Muscle of arm (tissue), 14 donors: ENCODE results near the gene OR8H2. TPM values are rescaled to one million over a fixed set of nuclear protein-coding genes. Genes with fewer than 3 reads are reported as not detected.
"Not testable (repeated sequence)": the region's sequence is repeated elsewhere in the genome, so short reads cannot be mapped to it uniquely, and the experiment has no call there.

ENCODE experiments used
- DNase-seq: peaks from one replicate; pipeline ENCODE4 v3.0.0-alpha.2; 2013
- long read RNA-seq, 11 donors: transcript quantifications; one replicate each; lab custom pipeline, GENCODE V29; 2026
- polyA plus RNA-seq, 12 donors: library from polyadenylated mRNA; unstranded; fragments of 120-200 nt; gene quantifications; one replicate each; pipeline ENCODE4 v1.2.1, GENCODE V29; 2013; ENCODE audit not compliant: insufficient read length in 12 of 12

OR8H2 gene
- polyA plus RNA-seq = under 1 TPM in 1 of 12 donors, not detected in 11; 0.05 TPM
- long read RNA-seq, donor 1 = 0 reads
- long read RNA-seq, donor 2 = 0 reads
- long read RNA-seq, donor 3 = 0 reads
- long read RNA-seq, donor 4 = 0 reads
- long read RNA-seq, donor 5 = 0 reads
- long read RNA-seq, donor 6 = 0 reads
- long read RNA-seq, donor 7 = 0 reads
- long read RNA-seq, donor 8 = 0 reads
- long read RNA-seq, donor 9 = 0 reads
- long read RNA-seq, donor 10 = 0 reads
- long read RNA-seq, donor 11 = 0 reads

DNA sequence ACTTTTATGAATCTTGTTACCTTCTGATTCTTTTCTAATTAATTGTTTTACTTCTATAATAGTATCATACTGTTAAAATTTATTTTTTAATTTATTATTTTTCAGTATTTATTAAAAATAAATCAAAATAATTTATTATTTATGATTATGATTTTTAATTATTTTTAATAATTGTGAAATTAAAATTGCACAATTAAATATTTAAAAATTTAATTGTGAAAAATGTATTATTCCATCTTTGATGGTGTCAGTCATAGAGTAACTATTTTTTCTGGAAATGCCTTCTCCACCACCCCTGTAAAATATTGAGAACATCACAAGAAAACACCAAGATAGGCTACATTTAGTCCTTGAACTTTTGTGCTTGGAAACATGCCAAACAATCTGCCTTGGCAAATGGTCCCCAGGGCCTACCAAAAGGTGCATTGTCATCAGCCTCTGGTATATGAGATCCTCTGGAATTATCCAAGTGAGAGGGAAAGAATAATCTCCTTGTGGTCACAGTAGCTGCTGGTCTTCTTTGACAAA, at the start of gene OR8H2:
OR8H2 (plus strand) TSS at position 478 of the 528 bp plus-strand sequence. CDS start 1,356 bp downstream, outside the sequence.
- no peak for DNase-seq

DNA sequence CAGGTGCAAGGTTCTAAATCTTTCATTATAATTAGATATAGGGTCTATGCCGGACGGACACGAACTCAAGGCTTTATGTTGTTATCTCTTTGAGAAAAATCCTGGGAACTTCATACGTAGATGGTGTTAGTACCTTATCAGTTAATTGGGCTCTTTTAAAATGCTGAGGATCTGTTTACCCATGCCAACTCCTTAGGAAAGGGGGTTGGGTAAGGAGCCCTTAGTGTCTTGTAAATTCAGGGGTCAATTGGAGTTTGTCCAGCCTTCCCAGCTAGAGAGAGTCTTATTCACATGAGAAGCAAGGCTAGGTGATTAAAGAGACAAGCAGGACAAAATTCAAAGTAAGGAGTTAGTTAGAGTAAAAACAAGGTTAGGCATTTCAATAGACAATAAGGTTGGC, 47.1 kb upstream of the OR8H2 start:
- not testable (repeated sequence) for DNase-seq

DNA sequence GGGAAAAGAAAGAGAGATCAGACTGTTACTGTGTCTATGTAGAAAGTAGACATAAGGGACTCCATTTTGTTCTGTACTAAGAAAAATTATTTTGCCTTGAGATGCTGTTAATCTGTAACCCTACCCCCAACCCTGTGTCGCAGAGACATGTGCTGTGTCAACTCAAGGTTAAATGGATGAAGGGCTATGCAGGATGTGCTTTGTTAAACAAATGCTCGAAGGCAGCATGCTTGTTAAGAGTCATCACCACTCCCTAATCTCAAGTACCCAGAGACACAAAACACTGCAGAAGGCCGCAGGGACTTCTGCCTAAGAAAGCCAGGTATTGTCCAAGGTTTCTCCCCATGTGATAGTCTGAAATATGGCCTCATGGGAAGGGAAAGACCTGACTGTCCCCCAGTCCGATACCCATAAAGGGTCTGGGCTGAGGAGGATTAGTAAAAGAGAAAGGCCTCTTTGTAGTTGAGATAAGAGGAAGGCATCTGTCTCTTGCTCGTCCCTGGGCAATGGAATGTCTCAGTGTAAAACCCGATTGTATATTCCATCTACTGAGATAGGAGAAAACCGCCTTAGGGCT, 45.7 kb upstream of the OR8H2 start:
- DNase-seq = not testable (repeated sequence)

- DNase-seq = not testable (repeated sequence)
Observed at GRCh38 chr11:56058260-56058780, 45.2 kb upstream of the OR8H2 start.

- DNase-seq = no peak
Observed at GRCh38 chr11:56066980-56067379, 36.5 kb upstream of the OR8H2 start.

DNA sequence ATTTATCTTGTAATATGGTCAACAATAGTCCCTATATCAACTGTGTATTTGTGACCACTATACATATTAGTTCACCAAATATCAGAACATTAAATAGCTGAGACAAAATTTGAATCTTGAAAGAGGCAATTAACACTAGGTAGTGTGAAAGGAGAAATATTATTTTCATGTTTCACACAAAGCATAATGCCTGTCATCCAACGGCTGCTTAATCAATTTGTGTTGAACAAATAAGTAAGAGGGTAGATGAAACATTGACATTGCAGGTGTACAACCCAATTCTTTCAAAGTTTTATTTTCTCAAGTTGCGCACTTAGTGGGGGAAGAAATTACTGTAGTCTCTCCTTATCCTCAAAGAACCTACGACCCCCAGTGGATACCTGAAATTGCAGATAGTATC, 13.8 kb upstream of the OR8H2 start:
- no peak for DNase-seq

GRCh38 chr11:56093008-56093407, 10.5 kb upstream of the OR8H2 start, which contains the start of gene OR8I2:
OR8I2 (plus strand) TSS chr11:56093308; CDS start chr11:56093308, 0 bp downstream.
- no peak for DNase-seq

DNA sequence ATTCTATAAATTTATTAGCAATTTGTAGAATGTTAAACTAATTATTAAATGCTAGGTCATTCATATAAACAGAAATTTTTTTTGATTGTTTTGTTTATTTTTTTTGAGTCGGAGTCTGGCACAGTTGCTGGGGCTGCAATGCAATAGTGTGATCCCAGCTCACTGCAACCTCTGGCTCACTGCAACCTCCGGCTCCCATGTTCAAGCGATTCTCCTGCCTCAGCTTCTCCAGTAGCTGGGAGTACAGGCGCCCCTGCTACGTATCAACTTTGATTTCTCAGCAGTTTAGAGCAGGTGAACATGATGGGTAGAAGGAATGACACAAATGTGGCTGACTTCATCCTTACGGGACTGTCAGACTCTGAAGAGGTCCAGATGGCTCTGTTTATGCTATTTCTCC, 18.6 kb downstream of the OR8H2 start, which contains the start of gene OR8H3:
OR8H3 (plus strand) TSS at position 301 of the 400 bp plus-strand sequence; CDS start at position 301, 0 bp downstream.
- DNase-seq = no peak

GRCh38 chr11:56140151-56140661, 36.7 kb downstream of the OR8H2 start, which contains the start of gene OR8J3:
OR8J3 (minus strand) TSS chr11:56140201; CDS start chr11:56137718, 2,483 bp downstream.
- DNase-seq = no peak

- not testable (repeated sequence) for DNase-seq
Observed at GRCh38 chr11:56143681-56144080, 40.2 kb downstream of the OR8H2 start.

DNA sequence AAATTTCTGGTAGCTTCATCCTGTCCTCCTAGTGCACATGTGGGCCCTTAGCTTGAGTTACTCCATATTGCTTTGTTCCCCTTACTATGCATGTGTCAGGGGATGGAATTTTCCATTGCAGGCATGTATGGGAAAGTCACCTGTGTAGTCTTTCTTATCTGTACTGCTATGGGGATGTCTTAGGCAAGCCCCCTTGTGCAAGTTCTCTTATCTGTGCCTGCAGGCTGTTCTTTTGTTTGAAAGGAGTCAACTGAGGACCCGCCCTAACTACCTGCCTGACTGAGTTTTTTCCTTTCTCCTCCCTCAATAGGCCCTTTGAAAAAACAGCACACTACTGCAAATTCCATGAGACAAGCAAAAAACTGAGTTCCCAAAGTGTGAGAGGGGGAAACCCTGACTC, 47.9 kb downstream of the OR8H2 start:
- DNase-seq = no peak

- no peak for DNase-seq
Observed at GRCh38 chr11:56152333-56152732, 48.8 kb downstream of the OR8H2 start.

Other genes starting within 250 kb of the OR8H2 start
- not detected for gene TRIM51, start 220.4 kb upstream of the OR8H2 start, polyA plus RNA-seq
- not detected for gene OR5W2, start 189.1 kb upstream of the OR8H2 start, polyA plus RNA-seq
- gene OR5I1, start 167.3 kb upstream of the OR8H2 start, polyA plus RNA-seq = not detected
- not detected for gene OR10AG1, start 133.7 kb upstream of the OR8H2 start, polyA plus RNA-seq
- not detected for gene OR5F1, start 109.1 kb upstream of the OR8H2 start, polyA plus RNA-seq
- gene OR5AS1, start 76.0 kb upstream of the OR8H2 start, polyA plus RNA-seq = under 1 TPM in 5 of 12 donors, not detected in 7; 0.01 to 0.07 (median 0.03) TPM
- not detected for gene OR8I2, start 10.4 kb upstream of the OR8H2 start, polyA plus RNA-seq
- not detected for gene OR8H3, start 18.7 kb downstream of the OR8H2 start, polyA plus RNA-seq
- not detected for gene OR8J3, start 36.5 kb downstream of the OR8H2 start, polyA plus RNA-seq
- gene OR8K5, start 56.6 kb downstream of the OR8H2 start, polyA plus RNA-seq = not detected
- gene OR5J2, start 72.9 kb downstream of the OR8H2 start, polyA plus RNA-seq = not detected
- gene OR5T2, start 130.6 kb downstream of the OR8H2 start, polyA plus RNA-seq = not detected
- not detected for gene OR5T3, start 148.6 kb downstream of the OR8H2 start, polyA plus RNA-seq
- not detected for gene OR5T1, start 170.5 kb downstream of the OR8H2 start, polyA plus RNA-seq
- gene OR8H1, start 188.6 kb downstream of the OR8H2 start, polyA plus RNA-seq = not detected
- gene OR8K3, start 211.5 kb downstream of the OR8H2 start, polyA plus RNA-seq = not detected
- gene OR8K1, start 242.4 kb downstream of the OR8H2 start, polyA plus RNA-seq = not detected